GM12875 (cell line): ENCODE measurements around the gene IL32.

Experiments
- H3K4me3 ChIP-seq: one replicate; pipeline ENCODE4 v1.5.1; 2011; ENCODE audit warnings: low read depth, low read length, control low read depth
- CTCF ChIP-seq: IDR thresholded peaks from 2 replicates; pipeline ENCODE4 v1.5.1; 2011; ENCODE audit warnings: low read depth, mild to moderate bottlenecking, control low read depth, inconsistent platforms, low read length, moderate library complexity, borderline replicate concordance; ENCODE audit not compliant: insufficient read depth

IL32 gene

GRCh38 chr16:3065069-3065741 lies at the start of gene IL32:
Gene IL32 (plus strand): TSS chr16:3065640. CDS start chr16:3065812, 172 bp downstream.
- TF ChIP-seq CTCF = no peak
- H3K4me3 ChIP-seq = peak within 1 kb of the TSS; percentile 53

GRCh38 chr16:3015865-3016521 lies 49.4 kb upstream of the IL32 start:
- no peak overlapping the region for H3K4me3 ChIP-seq
- no peak for TF ChIP-seq CTCF

GRCh38 chr16:3017344-3017743 lies 48.1 kb upstream of the IL32 start:
- H3K4me3 ChIP-seq = no peak overlapping the region
- no peak for TF ChIP-seq CTCF

- peak; percentile 30; the same call in 1 of the 2 replicates for TF ChIP-seq CTCF
- H3K4me3 ChIP-seq = no peak within 1 kb of the TSS
Observed at GRCh38 chr16:3017794-3018506, 47.5 kb upstream of the IL32 start, which contains the start of gene CLDN6. Gene CLDN6 (minus strand): TSS chr16:3018183. CDS start chr16:3016021, 2,162 bp downstream.

GRCh38 chr16:3019594-3020246 lies 45.7 kb upstream of the IL32 start:
- TF ChIP-seq CTCF = no peak
- H3K4me3 ChIP-seq = peak overlapping the region; percentile 42

GRCh38 chr16:3020247-3020603 lies 45.2 kb upstream of the IL32 start, which contains the start of gene TNFRSF12A:
Gene TNFRSF12A (plus strand): TSS chr16:3020368. CDS start chr16:3020398, 30 bp downstream.
- no peak for TF ChIP-seq CTCF
- peak within 1 kb of the TSS; percentile 54 for H3K4me3 ChIP-seq
